Activated gamma-delta T cell treated with anti-CD3 and anti-CD28 coated beads, Interleukin-2, amount 50 U/mL, for 16 hours (primary cell): ENCODE data around the gene WFDC11.
"Not testable (repeated sequence)": the region's sequence is repeated elsewhere in the genome, so short reads cannot be mapped to it uniquely, and the experiment has no call there.

Source experiments
- DNase-seq: peaks from one replicate; pipeline ENCODE4 v3.0.0-alpha.2; 2020; ENCODE audit warnings: low read depth

Gene WFDC11

DNA sequence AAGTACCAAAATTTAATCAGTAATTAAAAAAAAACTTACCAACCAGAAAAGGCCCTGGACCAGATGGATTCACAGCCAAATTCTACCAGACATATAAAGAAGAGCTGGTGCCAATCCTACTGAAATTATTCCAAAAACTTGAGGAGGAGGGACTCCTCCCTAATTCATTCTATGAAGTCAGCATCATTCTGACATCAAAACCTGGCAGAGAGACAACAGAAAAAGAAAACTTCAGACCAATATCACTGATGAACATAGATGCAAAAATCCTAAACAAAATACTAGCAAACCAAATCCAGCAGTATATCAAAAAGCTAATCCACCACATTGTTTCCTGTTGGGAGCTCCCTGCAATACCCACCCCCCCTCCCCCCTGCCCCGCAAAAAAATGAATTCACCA, at the start of gene WFDC11:
WFDC11 (minus strand) TSS at position 101 of the 400 bp plus-strand sequence. CDS start 19,639 bp downstream, outside the sequence.
- DNase-seq, result no peak

GRCh38 chr20:45716141-45716688, 46.2 kb upstream of the WFDC11 start:
- not testable (repeated sequence) for DNase-seq

- no peak for DNase-seq
These were observed 35.1 kb upstream of the WFDC11 start, which contains the start of gene WFDC10B for GRCh38 chr20:45704969-45705637. TSS of gene WFDC10B (minus strand) at chr20:45705019. CDS start at chr20:45685992, 19,027 bp downstream.

DNA sequence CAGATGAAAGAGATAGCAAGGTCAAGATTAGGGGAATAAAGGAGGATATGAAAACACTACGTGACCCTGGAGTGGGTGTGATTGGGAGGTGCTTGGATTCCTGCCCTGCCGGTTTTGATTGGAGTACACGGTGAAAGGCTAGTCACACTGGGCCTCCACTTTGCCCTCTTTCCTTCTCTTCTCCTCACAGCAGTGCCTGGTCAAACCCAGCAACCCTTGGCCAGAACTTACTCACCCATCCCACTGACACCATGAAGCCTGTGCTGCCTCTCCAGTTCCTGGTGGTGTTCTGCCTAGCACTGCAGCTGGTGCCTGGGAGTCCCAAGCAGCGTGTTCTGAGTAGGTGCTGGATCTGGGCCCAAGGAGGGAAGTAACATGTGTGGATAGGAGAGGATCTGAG, 31.8 kb upstream of the WFDC11 start, which contains the start of gene WFDC13:
WFDC13 (plus strand) TSS at position 166 of the 400 bp plus-strand sequence; CDS start at position 252, 86 bp downstream.
- no peak for DNase-seq

DNA sequence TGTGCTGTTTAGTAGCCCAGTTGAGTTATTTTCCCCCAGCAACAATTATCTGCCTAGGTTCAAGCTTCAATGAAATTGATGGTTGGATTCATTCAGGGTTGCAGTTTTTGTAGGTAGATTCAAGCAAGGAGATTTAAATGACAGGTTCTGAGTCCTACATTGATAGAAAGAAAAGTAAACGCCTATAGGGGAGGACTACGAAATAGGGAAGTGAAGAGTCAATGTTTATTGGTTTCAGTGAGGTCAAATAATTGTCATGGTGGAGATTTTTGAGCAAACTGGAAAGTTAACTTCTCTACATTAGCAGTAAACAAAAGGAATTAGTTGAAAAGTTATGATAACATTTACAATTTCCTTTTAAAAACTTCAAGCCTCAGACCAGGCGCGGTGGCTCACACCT, 31.1 kb upstream of the WFDC11 start:
- DNase-seq, result no peak

DNA sequence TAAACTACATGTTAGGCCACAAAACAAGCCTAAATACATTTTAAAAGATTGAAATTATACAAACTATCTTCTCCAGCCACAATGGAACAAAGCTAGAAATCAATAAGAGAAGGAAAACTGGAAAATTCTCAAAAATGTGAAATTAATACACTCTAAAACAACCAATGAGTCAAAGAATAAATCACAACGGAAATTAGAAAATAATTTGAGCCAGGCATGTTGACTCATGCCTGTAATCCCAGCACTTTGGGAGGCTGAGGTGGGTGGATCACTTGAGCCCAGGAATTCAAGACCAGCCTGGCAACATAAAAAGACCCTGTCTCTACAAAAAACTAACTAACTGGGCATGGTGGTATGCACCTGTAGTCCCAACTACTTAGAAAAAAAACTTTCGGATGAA, 25.5 kb upstream of the WFDC11 start:
- no peak for DNase-seq

DNA sequence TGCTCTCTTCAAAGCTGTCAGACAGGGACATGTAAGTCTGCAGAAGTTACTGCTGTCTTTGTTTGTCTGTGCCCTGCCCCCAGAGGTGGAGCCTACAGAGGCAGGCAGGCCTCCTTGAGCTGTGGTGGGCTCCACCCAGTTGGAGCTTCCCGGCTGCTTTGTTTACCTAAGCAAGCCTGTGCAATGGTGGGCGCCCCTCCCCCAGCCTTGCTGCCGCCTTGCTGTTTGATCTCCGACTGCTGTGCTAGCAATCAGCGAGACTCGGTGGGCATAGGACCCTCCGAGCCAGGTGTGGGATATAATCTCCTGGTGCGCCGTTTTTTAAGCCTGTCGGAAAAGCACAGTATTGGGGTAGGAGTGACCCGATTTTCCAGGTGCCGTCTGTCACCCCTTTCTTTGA, 23.3 kb upstream of the WFDC11 start:
- DNase-seq, result not testable (repeated sequence)

DNA sequence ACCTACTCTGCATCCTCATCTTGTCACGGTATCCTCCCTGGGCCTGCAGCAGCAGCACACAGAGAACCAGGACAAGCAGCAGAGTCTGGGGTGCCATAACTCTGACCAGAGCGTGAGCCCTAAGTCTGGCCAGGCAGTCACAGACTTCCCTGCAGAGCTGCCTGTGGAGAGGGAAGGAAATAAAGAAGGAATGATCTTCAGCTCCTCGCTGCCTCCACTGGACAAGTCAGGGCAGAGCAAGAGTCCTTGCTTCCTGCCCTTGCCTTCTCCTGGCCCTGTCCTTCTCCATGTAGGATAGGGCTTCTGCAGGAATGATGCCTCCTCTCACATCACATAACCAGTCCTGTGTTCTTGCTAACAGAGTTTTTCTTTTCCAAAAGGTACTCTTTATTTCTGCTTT, 15.9 kb upstream of the WFDC11 start:
- DNase-seq, result no peak

- DNase-seq, result no peak
These were observed 9.6 kb upstream of the WFDC11 start for GRCh38 chr20:45679650-45680049.

DNA sequence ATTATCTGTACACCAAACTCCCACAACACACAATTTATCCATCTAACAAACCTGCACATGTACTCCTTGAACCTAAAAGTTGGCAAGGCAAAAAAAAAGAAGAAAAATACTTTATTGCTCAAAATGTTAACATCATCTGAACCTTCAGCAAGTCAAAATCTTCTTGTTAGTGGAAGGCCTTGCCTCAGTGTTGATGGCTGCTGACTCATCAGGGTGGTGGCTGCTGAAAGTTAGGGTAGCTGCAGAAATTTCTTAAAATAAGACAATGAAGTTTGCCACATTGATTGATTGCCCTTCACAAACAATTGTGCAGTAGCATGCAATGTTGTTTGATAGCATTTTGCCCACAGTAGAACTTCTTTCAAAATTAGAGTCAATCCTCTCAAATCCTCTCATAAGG, 2.7 kb upstream of the WFDC11 start:
- no peak for DNase-seq

GRCh38 chr20:45657038-45657437, 13.0 kb downstream of the WFDC11 start:
- not testable (repeated sequence) for DNase-seq

DNA sequence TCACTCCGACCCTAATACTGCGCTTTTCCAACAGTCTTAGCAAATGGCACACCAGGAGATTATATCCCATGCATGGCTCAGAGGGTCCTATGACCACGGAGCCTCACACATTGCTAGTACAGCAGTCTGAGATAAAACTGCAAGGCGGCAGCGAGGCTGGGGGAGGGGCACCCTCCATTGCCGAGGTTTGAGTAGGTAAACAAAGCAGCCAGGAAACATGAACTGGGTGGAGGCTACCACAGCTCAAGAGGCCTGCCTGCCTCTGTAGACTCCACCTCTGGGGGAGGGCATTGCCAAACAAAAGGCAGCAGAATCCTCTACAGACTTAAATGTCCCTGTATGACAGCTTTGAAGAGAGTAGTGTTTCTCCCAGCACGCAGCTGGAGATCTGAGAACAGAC, 18.3 kb downstream of the WFDC11 start:
- DNase-seq, result not testable (repeated sequence)

DNA sequence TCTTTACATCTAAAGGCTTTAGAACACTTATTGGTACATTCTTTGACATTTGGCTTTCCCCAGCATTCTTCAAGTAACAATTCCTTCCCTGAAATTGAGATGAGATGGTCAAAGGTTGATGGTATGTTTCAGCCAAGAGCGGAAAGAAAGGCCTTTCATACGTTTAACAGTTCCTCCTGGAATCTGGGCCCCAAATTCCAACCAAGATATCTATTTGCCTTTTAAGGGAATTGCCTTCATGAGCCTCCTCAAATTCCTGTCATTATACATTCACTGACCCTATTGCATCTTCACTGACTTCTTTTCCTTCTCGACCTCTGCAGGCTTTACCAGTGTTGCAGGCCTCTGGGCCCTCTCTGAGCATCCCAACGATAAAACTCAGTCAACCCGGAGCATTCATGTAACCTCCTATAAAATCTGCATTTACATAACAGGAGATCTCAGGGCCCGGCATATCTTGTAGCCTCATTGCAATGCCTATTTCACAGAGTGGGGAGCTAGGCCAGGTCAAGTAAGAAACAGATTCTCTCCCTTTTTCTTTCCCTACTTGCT, 20.7 kb downstream of the WFDC11 start:
- DNase-seq, result no peak

GRCh38 chr20:45647441-45648050, 22.5 kb downstream of the WFDC11 start:
- no peak for DNase-seq

DNA sequence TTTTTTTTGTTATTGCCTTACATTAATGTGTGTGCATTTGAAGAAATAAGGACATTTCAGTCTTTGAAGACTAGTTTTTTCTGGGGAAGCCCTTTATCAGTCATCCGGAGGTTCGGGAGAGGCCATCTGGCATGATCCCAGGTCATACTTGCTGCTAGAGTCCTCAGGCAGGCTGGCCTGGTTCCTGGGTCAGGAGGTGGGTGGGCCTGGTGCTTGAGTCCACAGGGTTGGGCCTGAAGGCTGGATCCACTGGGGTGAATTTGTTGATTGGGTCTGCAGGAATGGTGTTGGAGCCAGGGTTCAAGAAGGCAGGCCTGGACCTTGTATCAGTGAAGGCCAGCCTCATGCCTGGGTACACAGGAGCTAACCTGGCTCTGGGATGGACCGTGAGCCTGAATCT, 23.2 kb downstream of the WFDC11 start:
- no peak for DNase-seq

GRCh38 chr20:45645869-45646268, 24.2 kb downstream of the WFDC11 start:
- DNase-seq, result not testable (repeated sequence)

DNA sequence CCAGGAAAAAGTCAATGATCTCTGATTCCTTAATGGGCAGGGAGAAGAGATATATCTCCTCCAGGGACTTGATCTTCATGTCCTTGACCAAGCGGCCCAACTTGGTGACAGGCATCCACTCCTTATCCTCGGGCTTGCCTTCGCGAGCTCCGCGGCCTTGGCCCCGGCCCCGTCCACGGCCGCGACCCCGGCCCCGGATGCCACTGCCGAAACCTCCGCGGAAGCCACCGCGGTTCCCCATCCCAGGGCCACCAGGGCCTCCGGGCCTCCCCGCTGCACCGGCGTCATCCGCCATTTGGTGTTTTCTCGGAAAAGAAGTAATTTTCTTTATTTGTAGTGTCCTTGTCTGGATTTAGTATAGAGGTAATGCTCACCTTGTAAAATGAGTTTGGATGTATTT, 29.0 kb downstream of the WFDC11 start:
- not testable (repeated sequence) for DNase-seq

- DNase-seq, result no peak
These were observed 30.4 kb downstream of the WFDC11 start for GRCh38 chr20:45639687-45640086.

- no peak for DNase-seq
These were observed 33.5 kb downstream of the WFDC11 start for GRCh38 chr20:45636513-45636912.

GRCh38 chr20:45631184-45631583, 38.9 kb downstream of the WFDC11 start, which contains the start of gene WFDC9:
TSS of gene WFDC9 (minus strand) at chr20:45631284. CDS start at chr20:45610181, 21,103 bp downstream.
- DNase-seq, result no peak

DNA sequence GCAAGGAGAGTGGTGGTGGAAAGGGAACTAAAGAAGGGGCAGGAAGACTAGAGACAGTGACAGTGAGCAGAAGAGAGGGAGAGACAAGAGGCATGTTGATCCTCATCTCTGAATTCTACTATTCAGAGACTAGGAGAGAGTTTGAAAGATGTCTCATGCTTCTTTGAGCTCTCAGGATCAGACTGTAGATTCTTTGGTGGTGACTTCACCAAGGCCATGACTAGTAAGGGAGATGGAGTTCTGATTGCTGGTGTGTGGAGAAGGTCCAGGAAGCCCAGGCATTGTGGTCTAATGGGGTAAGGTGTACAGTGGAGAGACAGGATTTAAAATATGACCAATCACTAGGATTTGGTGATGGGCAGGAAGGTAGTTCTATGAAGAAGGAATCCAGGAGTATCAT, 39.7 kb downstream of the WFDC11 start:
- no peak for DNase-seq

GRCh38 chr20:45629496-45630100, 40.4 kb downstream of the WFDC11 start, which contains the start of gene WFDC10A:
TSS of gene WFDC10A (plus strand) at chr20:45629739. CDS start at chr20:45629814, 75 bp downstream.
- no peak for DNase-seq
